NB4 (cell line): ENCODE measurements around the gene CRELD2.

Experiments used
- MYC ChIP-seq: IDR thresholded peaks from 2 replicates; pipeline ENCODE4 v1.6.1; 2011; ENCODE audit warnings: low read depth, low read length
- POLR2A ChIP-seq: IDR thresholded peaks from 2 replicates; pipeline ENCODE4 v1.6.1; 2011; ENCODE audit warnings: mild to moderate bottlenecking; ENCODE audit not compliant: insufficient read length; ENCODE audit errors: extremely low read depth
- TF ChIP-seq, protein P1 (sequence below): IDR thresholded peaks from one replicate; pipeline ENCODE4 v1.5.1; 2012; ENCODE audit warnings: low read depth, low read length

- TF ChIP-seq, protein P1, sequence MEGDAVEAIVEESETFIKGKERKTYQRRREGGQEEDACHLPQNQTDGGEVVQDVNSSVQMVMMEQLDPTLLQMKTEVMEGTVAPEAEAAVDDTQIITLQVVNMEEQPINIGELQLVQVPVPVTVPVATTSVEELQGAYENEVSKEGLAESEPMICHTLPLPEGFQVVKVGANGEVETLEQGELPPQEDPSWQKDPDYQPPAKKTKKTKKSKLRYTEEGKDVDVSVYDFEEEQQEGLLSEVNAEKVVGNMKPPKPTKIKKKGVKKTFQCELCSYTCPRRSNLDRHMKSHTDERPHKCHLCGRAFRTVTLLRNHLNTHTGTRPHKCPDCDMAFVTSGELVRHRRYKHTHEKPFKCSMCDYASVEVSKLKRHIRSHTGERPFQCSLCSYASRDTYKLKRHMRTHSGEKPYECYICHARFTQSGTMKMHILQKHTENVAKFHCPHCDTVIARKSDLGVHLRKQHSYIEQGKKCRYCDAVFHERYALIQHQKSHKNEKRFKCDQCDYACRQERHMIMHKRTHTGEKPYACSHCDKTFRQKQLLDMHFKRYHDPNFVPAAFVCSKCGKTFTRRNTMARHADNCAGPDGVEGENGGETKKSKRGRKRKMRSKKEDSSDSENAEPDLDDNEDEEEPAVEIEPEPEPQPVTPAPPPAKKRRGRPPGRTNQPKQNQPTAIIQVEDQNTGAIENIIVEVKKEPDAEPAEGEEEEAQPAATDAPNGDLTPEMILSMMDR, result no peak
- TF ChIP-seq POLR2A (no peak), MYC (no peak)
Observed at GRCh38 chr22:49959782-49960158, 41.3 kb downstream of the CRELD2 start.
